HEK293T (cell line): ENCODE data around the gene FAAP20.

Experiments
- CTCF ChIA-PET: fragments of 350-600 bp; formaldehyde crosslinking; extraction: SDS; loops from one replicate; lab custom pipeline; 2021; ENCODE audit warnings: antibody characterized with exemption, inconsistent platforms; lab: Yijun Ruan, JAX
- POLR2A ChIA-PET: fragments of 350-600 bp; formaldehyde crosslinking; extraction: SDS; loops from one replicate; lab custom pipeline; 2020; ENCODE audit warnings: antibody characterized with exemption, inconsistent platforms; lab: Yijun Ruan, JAX
- DNase-seq: peaks from one replicate; pipeline ENCODE4 v3.0.0; 2012; ENCODE audit warnings: mixed read lengths; ENCODE audit errors: extremely low spot score
- ARNT ChIP-seq: fragments of 450-650 bp; IDR thresholded peaks from 2 replicates; pipeline ENCODE4 v1.6.1; 2017; ENCODE audit warnings: mild to moderate bottlenecking
- BHLHE40 ChIP-seq: fragments of 450-650 bp; IDR thresholded peaks from 2 replicates; pipeline ENCODE4 v1.6.1; 2016; ENCODE audit warnings: mild to moderate bottlenecking, moderate library complexity, borderline replicate concordance
- CTBP1 ChIP-seq: fragments of 450-650 bp; IDR thresholded peaks from 2 replicates; pipeline ENCODE4 v1.6.1; 2016; ENCODE audit warnings: borderline replicate concordance
- ELF4 ChIP-seq: fragments of 450-650 bp; IDR thresholded peaks from 2 replicates; pipeline ENCODE4 v1.6.1; 2017; ENCODE audit warnings: antibody characterized with exemption
- FOXA1 ChIP-seq: fragments of 450-650 bp; IDR thresholded peaks from 2 replicates; pipeline ENCODE4 v1.6.1; 2016; ENCODE audit warnings: mild to moderate bottlenecking
- FOXK2 ChIP-seq: fragments of 450-650 bp; IDR thresholded peaks from 2 replicates; pipeline ENCODE4 v1.6.1; 2016; ENCODE audit warnings: mild to moderate bottlenecking
- FOXM1 ChIP-seq: fragments of 450-650 bp; IDR thresholded peaks from 2 replicates; pipeline ENCODE4 v1.6.1; 2017; ENCODE audit warnings: mild to moderate bottlenecking, borderline replicate concordance
- HDGF ChIP-seq: fragments of 450-650 bp; IDR thresholded peaks from 2 replicates; pipeline ENCODE4 v1.6.1; 2017; ENCODE audit warnings: antibody characterized with exemption, borderline replicate concordance
- L3MBTL2 ChIP-seq: fragments of 450-650 bp; conservative IDR thresholded peaks from 2 replicates; pipeline ENCODE4 v1.6.1; 2016; ENCODE audit warnings: mild to moderate bottlenecking
- LEF1 ChIP-seq: fragments of 450-650 bp; IDR thresholded peaks from 2 replicates; pipeline ENCODE4 v1.6.1; 2017; ENCODE audit warnings: mild to moderate bottlenecking, borderline replicate concordance
- NFRKB ChIP-seq: fragments of 450-650 bp; IDR thresholded peaks from 2 replicates; pipeline ENCODE4 v1.6.1; 2016; ENCODE audit warnings: mild to moderate bottlenecking, moderate library complexity
- PKNOX1 ChIP-seq: fragments of 450-650 bp; IDR thresholded peaks from 2 replicates; pipeline ENCODE4 v1.6.1; 2016
- SP1 ChIP-seq: fragments of 450-650 bp; IDR thresholded peaks from 2 replicates; pipeline ENCODE4 v1.6.1; 2017
- SUZ12 ChIP-seq: fragments of 450-650 bp; IDR thresholded peaks from 2 replicates; pipeline ENCODE4 v1.6.1; 2016; ENCODE audit warnings: mild to moderate bottlenecking
- TARDBP ChIP-seq: fragments of 450-650 bp; IDR thresholded peaks from 2 replicates; pipeline ENCODE4 v1.6.1; 2016
- ZNF384 ChIP-seq: fragments of 450-650 bp; IDR thresholded peaks from 2 replicates; pipeline ENCODE4 v1.6.1; 2016

Gene FAAP20

GRCh38 chr1:2196901-2197638 is 2.5 kb upstream of the FAAP20 start:
- DNase-seq: no peak
- POLR2A ChIA-PET: interaction anchor here (2.3 kb wide), 1 partner anchor 30 kb away, joined by 9 read pairs; no protein-coding TSS in a partner anchor
- no peak for TF ChIP-seq ELF4
- CTCF ChIA-PET: interaction anchor here (3.5 kb wide), 1 partner anchor 185 kb away, joined by 65 read pairs; no protein-coding TSS in a partner anchor

GRCh38 chr1:2195785-2196184 is 1.2 kb upstream of the FAAP20 start:
- POLR2A ChIA-PET: interaction anchor here (1.2 to 3.1 kb wide), 4 partner anchors 31 to 186 kb away, joined by 3 to 18 read pairs (median 7); no protein-coding TSS in a partner anchor
- TF ChIP-seq SUZ12: no peak
- TF ChIP-seq SP1: no peak
- TF ChIP-seq NFRKB: no peak
- TF ChIP-seq LEF1: no peak
- no peak for TF ChIP-seq ZNF384
- no peak for TF ChIP-seq L3MBTL2
- no peak for TF ChIP-seq FOXA1
- TF ChIP-seq ELF4: no peak
- TF ChIP-seq HDGF: no peak
- no peak for TF ChIP-seq ARNT
- no peak for TF ChIP-seq TARDBP
- no peak for TF ChIP-seq PKNOX1
- no peak for TF ChIP-seq FOXM1
- no peak for TF ChIP-seq FOXK2
- TF ChIP-seq BHLHE40: no peak
- TF ChIP-seq CTBP1: no peak
- CTCF ChIA-PET: interaction anchor here (1.4 to 3.5 kb wide), 3 partner anchors 21 to 186 kb away, joined by 5 to 65 read pairs (median 6); no protein-coding TSS in a partner anchor
- DNase-seq: no peak

- CTCF ChIA-PET: interaction anchor here (0.6 to 3.5 kb wide), 15 partner anchors 9 to 766 kb away, joined by 3 to 65 read pairs (median 5); partner anchors contain the start of genes MORN1 and RER1
- POLR2A ChIA-PET: interaction anchor here (0.9 to 3.1 kb wide), 14 partner anchors 11 to 353 kb away, joined by 3 to 18 read pairs (median 5); partner anchors contain the start of genes MORN1 and RER1
- peak; percentile 76 for DNase-seq
- TF ChIP-seq NFRKB (no peak), PKNOX1 (no peak), ARNT (no peak), FOXM1 (peak; percentile 11; the same call in 1 of the 2 replicates), BHLHE40 (no peak), FOXK2 (no peak)
Observed at GRCh38 chr1:2194898-2195673, 514 bp upstream of the FAAP20 start.

- no peak for DNase-seq
- POLR2A ChIA-PET: interaction anchor here (1.3 to 3.1 kb wide), 3 partner anchors 188 to 354 kb away, joined by 4 to 18 read pairs (median 10); partner anchors contain the start of genes MORN1 and RER1
- no peak for TF ChIP-seq FOXM1
- TF ChIP-seq BHLHE40: no peak
- TF ChIP-seq HDGF: no peak
- TF ChIP-seq CTBP1: no peak
- TF ChIP-seq LEF1: no peak
- TF ChIP-seq ELF4: no peak
- TF ChIP-seq ARNT: no peak
- TF ChIP-seq ZNF384: no peak
- no peak for TF ChIP-seq NFRKB
- no peak for TF ChIP-seq PKNOX1
- no peak for TF ChIP-seq SP1
- TF ChIP-seq FOXA1: no peak
- no peak for TF ChIP-seq TARDBP
- no peak for TF ChIP-seq SUZ12
- no peak for TF ChIP-seq FOXK2
- TF ChIP-seq L3MBTL2: no peak
- CTCF ChIA-PET: interaction anchor here (3.5 kb wide), 1 partner anchor 188 kb away, joined by 65 read pairs; no protein-coding TSS in a partner anchor
Observed at GRCh38 chr1:2193514-2194281, 874 bp downstream of the FAAP20 start.
